NCI-H187 treated with DMSO at 0.1 percent for 48 hours (cell line): ENCODE data around the gene CHMP4A.

Source experiments
- DNase-seq: peaks from one replicate; lab custom pipeline; 2025; lab: John Stamatoyannopoulos, UW

CHMP4A gene

DNA sequence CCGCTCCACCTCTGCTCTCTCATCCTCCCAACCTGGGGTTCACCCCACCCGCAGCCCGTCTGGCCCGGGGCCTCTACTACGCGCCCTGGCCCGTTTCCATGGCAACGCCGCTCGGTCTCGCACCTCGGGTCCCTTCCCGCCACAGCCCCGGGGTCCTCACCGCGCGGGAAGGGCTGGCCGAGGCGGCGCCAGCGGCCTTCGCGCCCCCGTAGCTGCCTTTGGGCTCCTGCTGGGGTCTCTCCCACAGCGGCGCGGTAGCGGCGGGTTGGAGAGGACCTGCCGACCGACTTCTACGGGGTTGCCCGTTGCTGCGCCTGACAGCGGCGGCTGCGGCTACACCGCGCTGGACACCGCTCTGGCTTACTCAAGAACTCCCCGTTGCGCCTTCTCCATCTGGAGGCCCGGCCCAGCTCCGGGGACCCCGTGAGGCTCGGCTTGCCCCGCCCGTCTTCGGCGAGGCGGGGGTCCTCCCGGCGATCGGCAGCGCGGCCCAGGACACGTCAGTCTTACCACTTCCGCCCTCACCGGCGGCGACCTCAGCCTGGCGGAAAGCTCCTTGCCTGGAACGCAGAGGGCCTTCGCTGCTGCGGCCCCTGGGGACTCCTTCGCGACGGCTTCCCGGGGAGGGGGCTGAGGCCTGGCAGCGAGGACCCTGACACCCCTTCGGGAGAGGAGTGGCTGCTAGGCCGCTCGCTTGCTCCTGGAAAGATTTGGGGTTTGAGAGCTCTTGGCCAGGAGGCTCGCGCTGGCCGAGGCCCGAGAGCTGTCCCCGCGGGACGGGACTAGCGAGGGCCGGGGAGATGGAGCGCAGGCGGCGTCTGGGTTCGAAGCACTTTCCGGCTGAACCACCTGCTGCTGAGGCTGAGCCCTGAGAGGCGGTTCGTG is 17.9 kb downstream of the CHMP4A start, which contains the start of gene TM9SF1:
TSS of gene TM9SF1 (minus strand) at position 256 of the 885 bp plus-strand sequence. CDS start 422 bp downstream, outside the sequence.
- no peak for DNase-seq

DNA sequence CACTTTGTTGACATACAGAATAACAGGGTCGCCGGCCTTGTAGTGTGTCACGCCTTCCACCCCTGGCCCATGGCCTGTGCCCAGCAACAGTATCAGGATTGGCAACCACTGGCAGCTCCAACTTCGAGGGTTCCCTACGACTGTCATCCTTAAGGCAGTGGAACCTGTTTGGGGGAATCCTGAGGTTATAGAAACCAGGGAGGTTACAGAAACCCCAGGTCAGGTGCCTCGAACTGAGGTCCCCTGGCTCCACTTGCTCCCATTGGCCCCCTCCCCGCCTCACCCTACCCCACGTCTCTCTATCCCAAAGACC is 18.5 kb downstream of the CHMP4A start:
- no peak for DNase-seq

GRCh38 chr14:24194186-24194872 is 19.0 kb downstream of the CHMP4A start:
- no peak for DNase-seq

- DNase-seq: no peak
These were observed 20.4 kb downstream of the CHMP4A start for GRCh38 chr14:24192933-24193332.

- DNase-seq: no peak
These were observed 22.9 kb downstream of the CHMP4A start for GRCh38 chr14:24190416-24190815.

DNA sequence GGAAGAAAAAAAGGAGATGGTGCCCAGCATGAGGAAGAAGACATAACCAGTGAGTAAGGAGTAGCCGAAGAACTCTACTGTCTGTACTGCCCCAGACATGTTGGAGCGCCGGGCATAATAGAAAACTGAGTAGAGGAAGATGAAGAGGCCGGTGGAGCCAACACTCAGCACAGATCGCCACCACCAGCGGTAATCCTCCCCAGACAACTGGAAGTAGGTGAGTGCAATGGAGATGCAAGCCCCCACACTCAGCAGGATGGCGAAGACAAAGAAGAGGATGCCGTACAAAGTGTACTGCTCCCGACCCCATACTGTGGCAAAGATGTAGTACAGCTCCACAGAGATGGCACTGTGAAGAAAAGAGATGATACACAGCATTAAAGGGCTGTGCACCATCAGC is 23.8 kb downstream of the CHMP4A start:
- DNase-seq: no peak

DNA sequence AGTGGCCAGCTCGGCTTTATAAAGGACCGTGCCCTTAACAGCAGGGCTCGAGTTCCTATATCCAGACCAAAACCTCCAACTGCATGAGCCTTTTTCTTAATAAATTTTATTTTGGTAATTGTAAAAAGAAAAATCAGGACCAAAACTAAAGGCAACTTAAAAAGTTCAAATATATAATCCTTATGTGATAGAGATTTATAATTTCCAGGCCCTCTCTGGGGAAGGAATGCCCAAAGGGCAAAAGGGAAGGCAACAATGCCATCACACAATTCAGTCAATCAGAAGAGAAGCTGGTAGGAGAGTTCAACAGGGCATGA is 24.3 kb downstream of the CHMP4A start:
- DNase-seq: no peak

DNA sequence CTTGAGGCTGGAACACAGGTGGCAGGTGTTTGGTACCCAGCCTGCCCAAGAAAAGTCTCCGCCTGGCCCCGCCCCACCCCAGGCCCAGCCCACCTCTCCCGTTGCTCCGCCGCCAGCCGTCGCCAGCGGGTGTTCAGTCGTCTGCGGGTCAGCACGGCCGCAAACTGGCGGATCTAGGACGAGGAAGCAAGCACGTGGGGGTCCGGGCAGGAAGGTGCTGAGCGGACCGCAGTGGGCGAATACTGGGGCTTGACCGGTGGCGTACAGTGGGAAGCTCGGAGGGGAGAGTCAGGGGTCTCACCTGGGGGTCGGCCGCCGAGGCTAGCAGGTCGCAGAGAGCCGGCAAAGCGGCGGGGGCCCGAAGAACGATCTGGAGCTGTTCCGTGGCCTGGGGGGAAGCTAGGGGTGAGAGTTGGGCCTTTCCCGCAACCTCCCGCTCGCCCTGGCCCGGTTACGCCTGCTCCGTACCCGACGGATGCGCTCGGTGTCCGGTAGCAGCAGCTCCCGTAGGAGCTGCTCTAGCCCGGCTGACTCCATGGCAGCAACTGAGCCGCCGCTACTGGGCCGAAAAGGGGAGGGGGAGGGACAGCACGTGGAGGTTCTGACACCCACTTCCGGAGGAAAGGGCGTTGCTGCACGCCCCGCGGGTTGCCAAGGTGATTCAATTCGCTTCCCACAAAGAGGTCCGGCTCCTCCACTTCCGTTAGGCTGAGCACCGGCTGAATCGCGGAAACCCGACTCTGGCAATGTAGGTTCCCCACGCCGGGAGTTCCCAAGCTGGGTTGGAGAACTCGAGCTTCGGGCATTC is 24.8 kb downstream of the CHMP4A start, which contains the start of gene IPO4:
TSS of gene IPO4 (minus strand) at position 566 of the 808 bp plus-strand sequence. CDS start at position 537, 29 bp downstream.
- DNase-seq: peak; percentile 91

DNA sequence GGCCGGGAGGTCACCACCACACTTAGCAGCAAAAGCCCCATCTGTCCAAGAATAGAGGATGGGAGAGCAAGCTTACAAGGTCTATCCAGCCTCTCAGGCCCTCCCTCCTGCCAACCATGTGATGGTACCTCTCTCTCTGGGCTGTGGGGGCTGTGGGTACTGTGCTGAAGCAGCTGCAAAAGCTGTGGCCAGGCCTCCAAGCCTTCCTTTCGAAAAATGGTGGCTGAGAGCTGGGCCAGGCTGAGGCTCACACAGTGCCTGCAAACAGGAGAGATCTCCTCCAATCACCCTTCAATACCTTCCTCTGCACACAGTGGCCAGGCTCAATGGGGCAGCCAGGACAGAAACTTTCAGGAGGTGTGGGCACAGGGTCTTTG is 25.8 kb downstream of the CHMP4A start:
- no peak for DNase-seq

DNA sequence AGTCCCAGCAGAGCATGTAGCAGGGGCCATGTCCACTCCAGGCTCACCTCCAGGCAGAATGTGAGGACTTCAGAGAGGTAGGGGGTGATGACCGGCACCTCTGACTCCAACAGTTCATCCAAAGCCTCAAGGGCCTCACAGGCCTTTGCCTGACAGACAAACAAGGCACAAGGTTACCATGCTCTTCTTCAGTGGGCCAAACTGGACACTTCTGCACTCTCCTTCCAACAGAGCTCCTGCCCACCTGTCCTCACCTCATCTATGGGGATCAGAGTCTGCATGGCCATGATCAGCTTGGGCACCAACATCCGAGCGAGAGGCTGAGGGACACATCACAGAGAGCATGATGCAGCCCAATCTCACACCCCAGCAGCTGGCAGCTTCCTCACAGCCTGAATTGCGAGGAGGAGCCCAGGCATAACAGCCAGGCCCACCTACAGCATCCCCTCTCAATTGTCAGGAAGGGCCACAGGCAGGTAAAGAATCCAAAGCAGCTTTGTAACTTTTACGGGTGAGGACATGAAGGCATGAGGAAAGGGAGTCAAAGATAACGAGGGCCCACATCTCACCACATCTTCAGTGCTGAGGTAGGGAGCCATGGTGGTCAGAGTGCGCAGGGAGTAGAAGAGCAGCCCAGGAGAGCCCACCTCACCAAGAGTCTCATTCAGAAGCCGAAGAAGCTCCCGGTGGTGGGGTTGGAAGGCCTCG is 26.3 kb downstream of the CHMP4A start:
- no peak for DNase-seq

DNA sequence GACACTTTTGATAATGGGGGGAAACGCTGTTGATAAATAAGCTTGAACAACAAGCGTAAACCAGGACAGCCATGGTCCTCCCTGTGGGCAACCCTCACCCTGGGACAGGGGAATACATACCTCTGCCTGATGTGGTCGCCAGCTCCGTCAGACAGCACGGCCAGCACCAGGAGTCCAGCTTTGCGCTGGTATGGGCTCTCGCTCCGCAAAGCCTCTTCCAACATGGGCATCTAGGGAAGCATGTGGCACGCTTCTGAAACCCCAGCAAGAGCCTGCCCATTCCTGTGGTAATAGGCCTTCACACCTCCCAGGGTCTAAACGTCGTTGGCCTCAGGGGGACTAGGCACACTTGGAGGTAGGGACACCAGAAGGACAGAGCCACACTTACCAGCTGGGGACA is 27.5 kb downstream of the CHMP4A start:
- DNase-seq: no peak

DNA sequence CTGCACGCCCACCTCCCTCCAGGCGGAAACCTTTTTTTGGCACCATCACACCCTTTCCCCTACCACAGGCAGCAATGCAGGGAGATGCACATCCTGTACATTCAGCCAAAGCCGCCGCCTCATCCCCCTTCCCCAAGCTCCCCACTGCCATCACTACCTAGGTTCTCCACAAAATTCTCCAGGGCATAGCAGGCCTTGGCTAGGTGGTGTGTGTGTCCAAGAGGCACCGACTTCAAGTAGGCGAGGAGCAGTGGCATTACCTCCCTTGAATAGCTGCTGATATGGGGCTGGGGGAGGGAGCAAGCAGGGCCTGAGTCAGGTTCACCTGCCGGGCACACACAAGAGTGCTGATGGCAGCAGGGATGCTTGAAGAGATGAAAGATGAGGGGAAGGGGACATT is 28.3 kb downstream of the CHMP4A start:
- DNase-seq: no peak

- no peak for DNase-seq
These were observed 29.0 kb downstream of the CHMP4A start for GRCh38 chr14:24184104-24184970.

DNA sequence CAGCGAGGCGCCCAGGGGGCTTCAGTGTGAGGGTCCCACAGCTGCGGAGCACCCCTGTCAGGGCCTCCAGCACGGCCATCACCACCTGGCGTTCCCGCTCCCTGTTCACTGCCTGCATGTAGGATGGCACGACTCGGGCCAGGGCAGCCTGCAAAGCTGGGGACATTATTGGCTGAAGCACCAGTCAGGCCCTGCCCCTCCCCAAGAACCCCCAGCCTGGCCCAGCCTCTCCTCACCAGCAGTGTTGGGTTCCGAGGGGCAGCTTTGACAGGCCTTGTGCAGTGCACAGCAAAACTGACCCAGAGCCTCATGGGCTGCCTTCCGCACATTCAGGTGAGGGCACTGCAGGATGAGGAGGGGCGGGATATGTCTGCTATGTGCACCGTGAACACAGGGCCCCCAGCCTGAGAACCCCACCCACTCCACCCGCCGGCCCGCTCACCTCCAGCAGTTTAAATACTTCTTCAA is 30.2 kb downstream of the CHMP4A start:
- DNase-seq: no peak

DNA sequence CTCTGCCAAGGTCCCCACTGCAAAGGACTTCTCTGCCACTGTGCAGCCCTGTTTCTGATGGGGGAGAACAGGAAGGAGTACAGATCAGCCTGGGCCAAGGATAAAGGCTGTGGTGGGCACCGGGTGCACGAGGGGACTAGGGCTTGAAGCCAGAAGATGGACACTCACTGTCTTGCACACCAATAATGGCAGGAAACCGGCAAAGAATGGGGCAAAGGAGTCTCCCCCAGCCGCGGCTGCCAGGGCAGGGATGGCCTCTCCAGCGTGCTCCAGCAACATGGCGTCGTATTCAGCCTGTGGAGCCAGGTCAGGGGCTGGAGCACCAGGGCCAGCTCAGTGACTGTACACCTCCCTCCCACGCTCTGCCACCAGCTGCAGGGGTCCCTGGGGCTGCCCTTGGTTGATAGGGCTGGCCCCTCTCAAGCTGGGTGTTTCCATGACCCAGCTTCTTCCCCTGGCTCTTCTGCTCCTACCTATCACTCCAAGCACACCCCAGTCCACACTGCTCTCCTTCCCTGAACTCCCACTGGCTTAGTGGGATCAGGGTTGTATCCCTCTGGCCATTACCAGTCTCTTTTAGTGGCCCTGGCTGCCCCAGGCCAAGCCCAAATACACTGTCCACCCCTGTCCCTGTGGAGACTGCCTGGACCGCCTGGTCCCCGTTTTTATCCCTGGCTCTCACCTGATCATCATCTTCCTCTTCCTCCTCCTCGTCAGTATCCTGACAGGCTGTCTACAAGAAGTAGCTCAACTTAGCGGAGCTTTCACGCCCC is 31.0 kb downstream of the CHMP4A start:
- no peak for DNase-seq

GRCh38 chr14:24181371-24182077 is 31.8 kb downstream of the CHMP4A start:
- no peak for DNase-seq

- no peak for DNase-seq
These were observed 33.1 kb downstream of the CHMP4A start for GRCh38 chr14:24179961-24180796.

- DNase-seq: no peak
These were observed 33.9 kb downstream of the CHMP4A start for GRCh38 chr14:24179294-24179960.
